ENCODE results near the gene CABCOCO1. TPM values are rescaled to one million over a fixed set of nuclear protein-coding genes. Genes with fewer than 3 reads are reported as not detected.

The CABCOCO1 gene
- total and polyA plus RNA-seq, 9 of the 15 experiments (the other 6 are each of a cell fraction or from before 2014, with no cell fraction given) = 0.04 TPM; not detected in 8

DNA sequence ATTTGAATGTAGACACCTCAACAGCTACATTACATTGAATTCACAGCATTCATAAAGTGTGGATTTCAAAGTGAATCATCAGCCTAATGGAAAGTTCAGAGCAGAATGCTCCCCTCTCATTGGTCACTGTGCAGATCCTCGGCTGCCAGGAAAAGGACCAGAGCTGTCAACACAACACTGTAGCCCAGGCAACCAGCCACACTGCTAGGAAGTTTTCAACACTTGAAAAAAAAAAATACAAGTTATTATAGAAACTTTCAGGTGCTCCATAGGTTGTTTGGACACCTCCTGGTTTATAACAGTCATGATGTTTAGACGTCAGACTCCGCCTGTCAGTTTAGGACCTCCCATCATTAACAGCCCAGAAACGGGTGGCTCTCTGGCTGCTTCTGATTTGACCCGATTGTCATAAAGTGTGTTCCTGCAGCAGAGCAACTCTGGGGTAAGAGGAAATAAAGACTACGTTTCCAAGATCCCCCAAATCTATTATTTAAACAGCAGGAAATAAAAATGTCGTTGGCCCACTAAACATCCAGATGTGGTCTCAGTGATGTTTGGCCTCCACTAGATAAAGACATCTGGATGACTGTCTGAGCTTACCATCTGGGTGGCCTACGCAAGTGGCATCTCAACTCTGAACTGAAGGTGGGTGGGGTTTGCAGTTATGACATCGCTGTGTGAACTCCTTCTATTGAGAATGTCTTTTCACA, 117.4 kb downstream of the CABCOCO1 start (continued):
- TF ChIP-seq ZMIZ1 (IDR thresholded peaks at IDR 0.05; ENCODE audit: low read depth in 2 of 2, low read length in 2 of 2) (peak in 1 of 2 experiments; percentile 88; a peak in 2 of 4 replicates), ELF2 (CRISPR knock-in tag; IDR thresholded peaks at IDR 0.05) (no peak), ID3 (CRISPR knock-in tag; IDR thresholded peaks at IDR 0.05) (no peak), ID3 (tag; IDR thresholded peaks at IDR 0.05) (0 out of 2 replicates have a peak, but pooled peaks have one; percentile 23), GATAD2A (IDR thresholded peaks at IDR 0.05) (no peak), SRSF3 (IDR thresholded peaks at IDR 0.05; ENCODE audit: insufficient read depth, low read length) (no peak), ZNF274 (IDR thresholded peaks at IDR 0.05; ENCODE audit: borderline replicate concordance, low read depth, low read length) (peak; percentile 56; the same call in 1 of the 2 replicates), NFRKB (IDR thresholded peaks at IDR 0.05; ENCODE audit: low read depth) (no peak; the same call in 1 of the 2 replicates), EP300 (IDR thresholded peaks at IDR 0.05; ENCODE audit: low read length) (peak; percentile 93), MLX (CRISPR knock-in tag; conservative IDR thresholded peaks at IDR 0.05) (no peak), RUNX1 (IDR thresholded peaks at IDR 0.05; ENCODE audit: low read depth) (peak; percentile 58; the same call in 1 of the 2 replicates), ZBTB2 (IDR thresholded peaks at IDR 0.05) (peak; percentile 64)
- TF ChIP-seq, protein P1, sequence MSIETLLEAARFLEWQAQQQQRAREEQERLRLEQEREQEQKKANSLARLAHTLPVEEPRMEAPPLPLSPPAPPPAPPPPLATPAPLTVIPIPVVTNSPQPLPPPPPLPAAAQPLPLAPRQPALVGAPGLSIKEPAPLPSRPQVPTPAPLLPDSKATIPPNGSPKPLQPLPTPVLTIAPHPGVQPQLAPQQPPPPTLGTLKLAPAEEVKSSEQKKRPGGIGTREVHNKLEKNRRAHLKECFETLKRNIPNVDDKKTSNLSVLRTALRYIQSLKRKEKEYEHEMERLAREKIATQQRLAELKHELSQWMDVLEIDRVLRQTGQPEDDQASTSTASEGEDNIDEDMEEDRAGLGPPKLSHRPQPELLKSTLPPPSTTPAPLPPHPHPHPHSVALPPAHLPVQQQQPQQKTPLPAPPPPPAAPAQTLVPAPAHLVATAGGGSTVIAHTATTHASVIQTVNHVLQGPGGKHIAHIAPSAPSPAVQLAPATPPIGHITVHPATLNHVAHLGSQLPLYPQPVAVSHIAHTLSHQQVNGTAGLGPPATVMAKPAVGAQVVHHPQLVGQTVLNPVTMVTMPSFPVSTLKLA (conservative IDR thresholded peaks at IDR 0.05) = peak in 1 of 2 experiments; percentile 58; a peak in 2 of 4 replicates
- TF ChIP-seq, protein P2, sequence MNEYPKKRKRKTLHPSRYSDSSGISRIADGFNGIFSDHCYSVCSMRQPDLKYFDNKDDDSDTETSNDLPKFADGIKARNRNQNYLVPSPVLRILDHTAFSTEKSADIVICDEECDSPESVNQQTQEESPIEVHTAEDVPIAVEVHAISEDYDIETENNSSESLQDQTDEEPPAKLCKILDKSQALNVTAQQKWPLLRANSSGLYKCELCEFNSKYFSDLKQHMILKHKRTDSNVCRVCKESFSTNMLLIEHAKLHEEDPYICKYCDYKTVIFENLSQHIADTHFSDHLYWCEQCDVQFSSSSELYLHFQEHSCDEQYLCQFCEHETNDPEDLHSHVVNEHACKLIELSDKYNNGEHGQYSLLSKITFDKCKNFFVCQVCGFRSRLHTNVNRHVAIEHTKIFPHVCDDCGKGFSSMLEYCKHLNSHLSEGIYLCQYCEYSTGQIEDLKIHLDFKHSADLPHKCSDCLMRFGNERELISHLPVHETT (CRISPR knock-in tag; conservative IDR thresholded peaks at IDR 0.05 in 1 of 2, IDR thresholded peaks at IDR 0.05 in 1 of 2) = peak in 1 of 2 experiments; percentile 74; a peak in 2 of 4 replicates

Data from K562 (cell line).